HG03064 (cell line): ENCODE data around the gene YIPF5.

Experiments used
- ATAC-seq: cut with Tn5 transposase; IDR thresholded peaks from one replicate; pipeline ENCODE4 v1.9.1; 2021; ENCODE audit warnings: low read depth; ENCODE audit not compliant: unreplicated experiment

YIPF5 gene

GRCh38 chr5:144183254-144183889, 12.9 kb upstream of the YIPF5 start:
- ATAC-seq = no peak

- no peak for ATAC-seq
These were observed 8.8 kb upstream of the YIPF5 start for GRCh38 chr5:144179226-144179625.

GRCh38 chr5:144177548-144177947, 7.1 kb upstream of the YIPF5 start:
- ATAC-seq = no peak

GRCh38 chr5:144173766-144174165, 3.3 kb upstream of the YIPF5 start:
- no peak for ATAC-seq

- no peak for ATAC-seq
These were observed 569 bp downstream of the YIPF5 start for GRCh38 chr5:144169904-144170275.

GRCh38 chr5:144167998-144168397, 2.5 kb downstream of the YIPF5 start:
- ATAC-seq = no peak

- ATAC-seq = no peak
These were observed 3.8 kb downstream of the YIPF5 start for GRCh38 chr5:144166696-144167095.

GRCh38 chr5:144162686-144163085, 7.8 kb downstream of the YIPF5 start:
- no peak for ATAC-seq

- no peak for ATAC-seq
These were observed 13.7 kb downstream of the YIPF5 start for GRCh38 chr5:144156767-144157171.

GRCh38 chr5:144151026-144151425, 19.4 kb downstream of the YIPF5 start:
- ATAC-seq = no peak

- ATAC-seq = no peak
These were observed 25.3 kb downstream of the YIPF5 start for GRCh38 chr5:144144956-144145751.

- ATAC-seq = no peak
These were observed 26.8 kb downstream of the YIPF5 start for GRCh38 chr5:144143625-144144024.

GRCh38 chr5:144142824-144143162, 27.7 kb downstream of the YIPF5 start:
- no peak for ATAC-seq

GRCh38 chr5:144142139-144142823, 28.2 kb downstream of the YIPF5 start:
- ATAC-seq = peak; percentile 97

- peak; percentile 8 for ATAC-seq
These were observed 28.9 kb downstream of the YIPF5 start for GRCh38 chr5:144141585-144141984.

GRCh38 chr5:144139586-144139985, 30.9 kb downstream of the YIPF5 start:
- no peak for ATAC-seq

GRCh38 chr5:144135113-144135762, 35.2 kb downstream of the YIPF5 start:
- ATAC-seq = no peak

GRCh38 chr5:144134194-144134826, 36.1 kb downstream of the YIPF5 start:
- ATAC-seq = no peak

GRCh38 chr5:144133050-144133633, 37.3 kb downstream of the YIPF5 start:
- ATAC-seq = no peak

- ATAC-seq = no peak
These were observed 39.2 kb downstream of the YIPF5 start for GRCh38 chr5:144131261-144131660.
